ENCODE data around the gene EPB41L5. TPM values are rescaled to one million over a fixed set of nuclear protein-coding genes. Genes with fewer than 3 reads are reported as not detected.

EPB41L5 gene
- total RNA-seq, 2 donors from 2014 or later: 3.2 to 9.2 TPM

Other genes with a start within 250 kb of the EPB41L5 start
- gene TMEM185B, start 210.3 kb downstream of the EPB41L5 start, total RNA-seq: 10 to 100 TPM; 11.9 to 22.5 TPM
- gene RALB, start 239.8 kb downstream of the EPB41L5 start, total RNA-seq: 10 to 100 TPM; 25.9 to 66.7 TPM